Ovary (tissue), 3 donors: ENCODE data around the gene SMAP2.

Source experiments
- CTCF ChIP-seq, 3 donors: fragments of 450-650 bp in 2 of 3; fragments of 200-600 bp in 1 of 3; IDR thresholded peaks; one replicate each; pipeline versions ENCODE4 v1.5.1 to v1.8.0; 2016 to 2022; ENCODE audit warnings: antibody characterized with exemption in 3 of 3, mild to moderate bottlenecking in 1 of 3
- EP300 ChIP-seq: sonication (generic); formaldehyde crosslinking; IDR thresholded peaks from one replicate; pipeline ENCODE4 v1.6.1; 2017; ENCODE audit warnings: antibody characterized with exemption
- POLR2A ChIP-seq: fragments of 450-650 bp; IDR thresholded peaks from one replicate; pipeline ENCODE4 v1.6.1; 2017; ENCODE audit warnings: antibody characterized with exemption, mild to moderate bottlenecking, moderate library complexity
- donor health status: DM: no; HTN: no; CAD: no.

- TF ChIP-seq CTCF (IDR thresholded peaks at IDR 0.05) (no peak), EP300 (no peak), POLR2A (no peak)
Measured at GRCh38 chr1:40373323-40374283, at the start of gene SMAP2.
